Thymus (tissue), 11 donors: ENCODE results near the gene RTBDN. TPM values are rescaled to one million over a fixed set of nuclear protein-coding genes. Genes with fewer than 3 reads are reported as not detected.
A peak's percentile ranks its signal among the peaks of the same experiment; 100 is the strongest.

Experiments used
- DNase-seq, 9 donors: peaks; one replicate each; pipeline ENCODE4 v3.0.0-alpha.2; 2013; ENCODE audit warnings: low spot score in 9 of 9, low read depth in 6 of 9, missing footprints in 1 of 9
- H3K27ac ChIP-seq, 2 donors: one replicate each; pipeline ENCODE4 v1.5.1; 2013; ENCODE audit warnings: control low read depth in 1 of 2, low read depth in 1 of 2, low read length in 1 of 2, mild to moderate bottlenecking in 1 of 2, moderate library complexity in 1 of 2
- H3K27me3 ChIP-seq, 2 donors: one replicate each; pipeline ENCODE4 v1.5.1; 2013; ENCODE audit warnings: low read length in 1 of 2; ENCODE audit not compliant: control insufficient read depth in 2 of 2, insufficient read depth in 1 of 2
- H3K36me3 ChIP-seq, 2 donors: one replicate each; pipeline ENCODE4 v1.5.1; 2013; ENCODE audit warnings: low read length in 1 of 2, mild to moderate bottlenecking in 1 of 2, moderate library complexity in 1 of 2; ENCODE audit not compliant: control insufficient read depth in 2 of 2, insufficient read depth in 2 of 2
- H3K4me1 ChIP-seq, 2 donors: one replicate each; pipeline ENCODE4 v1.5.1; 2013; ENCODE audit warnings: low read length in 2 of 2; ENCODE audit not compliant: control insufficient read depth in 2 of 2, insufficient read depth in 2 of 2
- H3K4me3 ChIP-seq, 2 donors: one replicate each; pipeline ENCODE4 v1.5.1; 2013; ENCODE audit warnings: low read length in 2 of 2, control low read depth in 1 of 2, mild to moderate bottlenecking in 1 of 2
- H3K9me3 ChIP-seq, 2 donors: one replicate each; pipeline ENCODE4 v1.5.1; 2013; ENCODE audit warnings: low read length in 1 of 2, mild to moderate bottlenecking in 1 of 2; ENCODE audit not compliant: control insufficient read depth in 2 of 2, insufficient read depth in 1 of 2
- WGBS: extraction: QIAGEN DNeasy Blood & Tissue Kit; methylation state at CpG from one replicate; pipeline ENCODE4 v1.1.7; 2013; 5-methylcytosine and 5-hydroxymethylcytosine counted together
- polyA plus RNA-seq: library from polyadenylated mRNA; stranded (reverse); fragments of 200-250 nt; gene quantifications from one replicate; pipeline ENCODE4 v1.2.3, GENCODE V29; 2013
- total RNA-seq: library from RNA; stranded (reverse); fragments of 120-200 nt; gene quantifications from one replicate; pipeline ENCODE4 v1.2.4, GENCODE V29; 2013
- donor health status: healthy.

Gene RTBDN
- total and polyA plus RNA-seq, 2 donors, result 1.6 to 1.7 TPM

DNA sequence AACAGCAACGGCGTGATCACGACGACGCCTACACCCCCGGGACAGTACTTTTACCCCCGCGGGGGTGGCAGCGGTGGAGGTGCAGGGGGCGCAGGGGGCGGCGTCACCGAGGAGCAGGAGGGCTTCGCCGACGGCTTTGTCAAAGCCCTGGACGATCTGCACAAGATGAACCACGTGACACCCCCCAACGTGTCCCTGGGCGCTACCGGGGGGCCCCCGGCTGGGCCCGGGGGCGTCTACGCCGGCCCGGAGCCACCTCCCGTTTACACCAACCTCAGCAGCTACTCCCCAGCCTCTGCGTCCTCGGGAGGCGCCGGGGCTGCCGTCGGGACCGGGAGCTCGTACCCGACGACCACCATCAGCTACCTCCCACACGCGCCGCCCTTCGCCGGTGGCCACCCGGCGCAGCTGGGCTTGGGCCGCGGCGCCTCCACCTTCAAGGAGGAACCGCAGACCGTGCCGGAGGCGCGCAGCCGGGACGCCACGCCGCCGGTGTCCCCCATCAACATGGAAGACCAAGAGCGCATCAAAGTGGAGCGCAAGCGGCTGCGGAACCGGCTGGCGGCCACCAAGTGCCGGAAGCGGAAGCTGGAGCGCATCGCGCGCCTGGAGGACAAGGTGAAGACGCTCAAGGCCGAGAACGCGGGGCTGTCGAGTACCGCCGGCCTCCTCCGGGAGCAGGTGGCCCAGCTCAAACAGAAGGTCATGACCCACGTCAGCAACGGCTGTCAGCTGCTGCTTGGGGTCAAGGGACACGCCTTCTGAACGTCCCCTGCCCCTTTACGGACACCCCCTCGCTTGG, 42.1 kb downstream of the RTBDN start:
- Histone ChIP-seq H3K36me3 (peaks cover 0 to 4% of the 10 kb centered on the region in 2 donors), H3K4me3 (peak overlapping the region; percentile 66 to 83), H3K27me3 (peaks cover 14 to 19% of the 10 kb centered on the region in 2 donors), H3K27ac (peak overlapping the region; percentile 98), H3K4me1 (peaks cover 5 to 52% of the 10 kb centered on the region in 2 donors), H3K9me3 (no peaks in the 10 kb centered on the region)
- under 1% methylated on average over 84 of the region's 84 CpGs for WGBS
- peak in 4 of 9 donors; percentile 72 to 90 (median 84) for DNase-seq

DNA sequence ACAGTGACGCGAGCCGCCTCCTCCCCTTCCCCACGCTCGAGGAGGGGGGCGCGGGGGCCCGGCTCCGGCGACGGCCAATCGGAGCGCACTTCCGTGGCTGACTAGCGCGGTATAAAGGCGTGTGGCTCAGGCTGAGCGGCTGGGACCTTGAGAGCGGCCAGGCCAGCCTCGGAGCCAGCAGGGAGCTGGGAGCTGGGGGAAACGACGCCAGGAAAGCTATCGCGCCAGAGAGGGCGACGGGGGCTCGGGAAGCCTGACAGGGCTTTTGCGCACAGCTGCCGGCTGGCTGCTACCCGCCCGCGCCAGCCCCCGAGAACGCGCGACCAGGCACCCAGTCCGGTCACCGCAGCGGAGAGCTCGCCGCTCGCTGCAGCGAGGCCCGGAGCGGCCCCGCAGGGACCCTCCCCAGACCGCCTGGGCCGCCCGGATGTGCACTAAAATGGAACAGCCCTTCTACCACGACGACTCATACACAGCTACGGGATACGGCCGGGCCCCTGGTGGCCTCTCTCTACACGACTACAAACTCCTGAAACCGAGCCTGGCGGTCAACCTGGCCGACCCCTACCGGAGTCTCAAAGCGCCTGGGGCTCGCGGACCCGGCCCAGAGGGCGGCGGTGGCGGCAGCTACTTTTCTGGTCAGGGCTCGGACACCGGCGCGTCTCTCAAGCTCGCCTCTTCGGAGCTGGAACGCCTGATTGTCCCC, 42.9 kb downstream of the RTBDN start, which contains the start of gene JUNB:
Gene JUNB (plus strand): TSS at position 142 of the 706 bp plus-strand sequence. CDS start 286 bp downstream, at position 428.
- Histone ChIP-seq H3K27ac (peak within 1 kb of the TSS; percentile 98), H3K4me3 (peak within 1 kb of the TSS; percentile 66 to 83)
- under 1% methylated on average over 73 of the region's 73 CpGs for WGBS

DNA sequence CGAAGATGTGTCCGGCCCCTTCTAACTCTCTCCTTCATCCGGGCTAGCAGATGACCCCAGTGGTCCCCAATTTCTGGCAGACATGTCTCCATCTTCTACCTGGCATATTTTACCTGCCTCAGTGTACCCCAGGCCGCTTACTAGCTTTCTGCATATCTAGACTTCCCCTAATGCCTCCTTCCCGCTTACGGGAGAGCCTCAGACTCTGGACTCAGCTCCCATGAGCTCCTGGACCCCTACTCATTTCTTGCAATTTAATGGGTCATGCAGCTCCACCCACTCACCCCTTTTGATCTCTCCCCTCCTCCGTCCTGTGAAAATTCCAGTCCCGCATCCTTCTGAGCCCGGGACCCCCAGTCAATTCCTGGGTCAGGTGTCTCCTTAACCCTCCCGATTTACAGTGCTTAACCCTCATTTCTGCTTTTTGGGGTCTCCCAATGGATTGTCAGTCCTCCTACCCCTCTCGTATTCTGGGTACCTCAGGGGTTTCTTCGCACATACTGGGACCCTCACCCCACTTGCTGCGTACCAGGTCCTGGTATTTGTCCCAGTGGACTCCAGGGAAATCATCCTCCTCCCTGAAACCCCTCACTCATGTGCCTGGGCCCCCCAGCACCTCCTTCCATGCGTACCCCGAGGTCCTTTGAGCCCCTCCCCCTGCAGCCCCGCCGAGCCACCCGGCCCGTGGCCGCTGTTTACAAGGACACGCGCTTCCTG, 43.6 kb downstream of the RTBDN start:
- 3% methylated on average over 22 of the region's 22 CpGs for WGBS

More for the DNA sequence above, 42.9 kb downstream of the RTBDN start, which contains the start of gene JUNB:
- peaks cover 14 to 19% of the 10 kb centered on the region in 2 donors for H3K27me3 ChIP-seq
- H3K36me3 ChIP-seq, result no peaks in the 10 kb centered on the region
- peak; percentile 85 to 97 (median 92) for DNase-seq
- H3K9me3 ChIP-seq, result no peaks in the 10 kb centered on the region
- peaks cover 5 to 56% of the 10 kb centered on the region in 2 donors for H3K4me1 ChIP-seq

DNA sequence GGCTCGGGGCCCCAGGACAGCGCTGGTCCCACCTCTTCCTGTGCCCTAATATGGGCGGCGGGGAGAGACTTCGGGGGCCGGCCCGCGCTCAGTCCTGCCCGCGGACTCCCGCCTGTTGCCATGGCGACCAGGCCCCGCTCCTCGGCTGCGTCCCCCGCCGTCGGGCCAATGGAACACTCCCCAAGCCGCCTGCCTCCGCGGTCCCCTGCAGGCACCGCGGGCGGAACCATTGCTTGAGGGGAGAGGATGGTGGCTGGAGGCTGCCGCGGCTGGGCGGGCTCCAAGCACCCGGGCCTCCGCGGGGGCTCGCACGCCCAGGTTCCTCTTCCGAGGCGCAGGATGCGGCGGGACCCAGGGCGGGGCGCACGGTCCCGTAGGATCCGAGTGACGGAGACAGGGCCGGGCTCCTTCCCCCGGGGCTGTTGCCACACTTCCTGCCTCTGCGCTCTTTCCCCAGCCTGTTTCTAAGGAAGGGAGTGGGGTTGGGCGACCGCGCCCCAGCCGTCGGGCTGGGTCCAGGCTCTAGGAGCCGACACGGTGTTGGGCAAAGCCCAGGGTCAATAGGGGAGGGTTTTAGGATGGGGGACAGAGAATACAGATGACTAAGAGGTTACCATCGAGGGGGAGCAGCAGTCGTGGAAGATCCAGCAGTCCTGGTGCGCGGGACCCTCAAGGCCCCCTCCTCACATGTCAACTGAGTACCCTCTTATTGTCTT, 44.3 kb downstream of the RTBDN start:
- no peaks in the 10 kb centered on the region for H3K36me3 ChIP-seq
- H3K4me3 ChIP-seq, result peak overlapping the region; percentile 66 to 83
- under 1% methylated on average over 56 of the region's 56 CpGs for WGBS
- peak in 4 of 9 donors; percentile 54 to 84 (median 66) for DNase-seq
- H3K9me3 ChIP-seq, result no peaks in the 10 kb centered on the region
- H3K4me1 ChIP-seq, result peaks cover 16 to 61% of the 10 kb centered on the region in 2 donors
- H3K27me3 ChIP-seq, result peaks cover 14 to 19% of the 10 kb centered on the region in 2 donors
- peak overlapping the region; percentile 98 for H3K27ac ChIP-seq

More for the DNA sequence above, 43.6 kb downstream of the RTBDN start:
- peak in 1 of 9 donors; percentile 36 for DNase-seq
- Histone ChIP-seq H3K9me3 (no peaks in the 10 kb centered on the region), H3K36me3 (no peaks in the 10 kb centered on the region), H3K4me3 (peak overlapping the region; percentile 66 to 83), H3K27ac (peak overlapping the region; percentile 98), H3K27me3 (peaks cover 14 to 19% of the 10 kb centered on the region in 2 donors), H3K4me1 (peaks cover 10 to 56% of the 10 kb centered on the region in 2 donors)

DNA sequence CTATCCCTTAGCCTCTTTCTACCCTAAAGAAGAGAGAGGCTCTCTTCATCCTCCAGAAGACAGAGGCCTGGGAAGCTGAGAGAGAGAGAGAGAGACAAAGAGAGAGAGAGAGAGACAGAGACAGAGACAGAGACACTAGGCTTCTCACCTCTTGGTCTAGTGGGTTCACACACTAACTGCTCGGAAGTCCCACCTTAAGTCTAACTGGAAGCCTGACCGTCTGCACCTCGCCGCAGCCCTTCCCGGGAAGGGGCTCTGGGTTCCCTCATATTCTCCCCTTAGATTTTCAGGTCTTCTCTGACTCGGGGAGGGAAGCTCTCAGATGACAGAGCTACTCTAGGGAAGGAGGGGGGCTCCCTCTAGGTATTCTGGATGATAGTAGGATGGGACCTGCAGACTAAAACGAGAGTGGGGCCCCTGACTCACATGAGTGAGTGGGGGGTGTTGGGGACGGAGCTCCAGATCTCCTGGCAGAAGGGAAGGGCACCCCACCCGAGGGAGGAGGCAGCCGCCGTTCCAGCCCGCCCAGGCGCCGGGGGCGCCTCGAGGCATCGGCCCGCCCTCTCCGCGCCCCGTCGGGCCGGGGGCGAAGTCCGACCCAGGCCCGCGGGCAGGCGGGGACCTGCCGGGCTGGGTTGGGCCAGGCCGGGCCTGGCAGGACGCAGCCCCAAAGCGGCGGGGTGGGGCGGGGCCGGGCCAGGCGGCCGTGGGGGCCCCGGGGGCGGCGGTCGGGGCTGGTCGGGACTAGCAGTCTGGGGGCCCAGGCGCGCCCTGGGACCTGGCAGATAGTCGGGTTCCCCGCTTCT, 45.1 kb downstream of the RTBDN start:
- Histone ChIP-seq H3K9me3 (no peaks in the 10 kb centered on the region), H3K27ac (peak overlapping the region; percentile 98), H3K4me1 (peaks cover 16 to 65% of the 10 kb centered on the region in 2 donors), H3K4me3 (peak overlapping the region; percentile 66 to 83), H3K27me3 (peaks cover 14 to 19% of the 10 kb centered on the region in 2 donors), H3K36me3 (no peaks in the 10 kb centered on the region)
- WGBS, result 10% methylated on average over 46 of the region's 46 CpGs
- DNase-seq, result peak in 1 of 9 donors; percentile 38

DNA sequence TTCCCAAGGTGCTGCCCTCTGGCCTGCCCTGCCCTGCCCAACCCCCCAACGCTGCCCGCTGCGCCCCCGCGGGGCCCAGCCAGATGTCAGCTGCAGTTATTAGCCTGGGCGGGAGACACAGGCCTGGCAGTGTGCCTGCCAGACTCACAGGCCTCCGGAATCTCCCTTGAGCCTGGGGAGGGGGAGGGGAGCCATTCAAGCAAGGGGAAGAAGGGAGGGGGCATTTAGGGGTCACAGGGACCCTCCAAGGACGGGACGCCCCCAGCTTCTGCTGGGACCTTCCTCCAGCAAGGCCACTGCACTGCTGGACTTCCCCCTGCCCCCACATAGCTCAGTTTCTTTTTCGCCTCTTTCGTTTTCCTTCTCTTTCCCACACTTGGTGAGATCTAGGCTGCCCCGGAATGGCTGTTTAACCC, 45.7 kb downstream of the RTBDN start:
- peak overlapping the region in 1 of 2 donors; percentile 1 for H3K4me3 ChIP-seq
- H3K27ac ChIP-seq, result peak overlapping the region; percentile 85 to 98
- H3K36me3 ChIP-seq, result no peaks in the 10 kb centered on the region
- H3K9me3 ChIP-seq, result no peaks in the 10 kb centered on the region
- peaks cover 19 to 65% of the 10 kb centered on the region in 2 donors for H3K4me1 ChIP-seq
- DNase-seq, result peak in 1 of 9 donors; percentile 50
- peaks cover 14 to 19% of the 10 kb centered on the region in 2 donors for H3K27me3 ChIP-seq
- WGBS, result 32% methylated on average over 12 of the region's 12 CpGs

DNA sequence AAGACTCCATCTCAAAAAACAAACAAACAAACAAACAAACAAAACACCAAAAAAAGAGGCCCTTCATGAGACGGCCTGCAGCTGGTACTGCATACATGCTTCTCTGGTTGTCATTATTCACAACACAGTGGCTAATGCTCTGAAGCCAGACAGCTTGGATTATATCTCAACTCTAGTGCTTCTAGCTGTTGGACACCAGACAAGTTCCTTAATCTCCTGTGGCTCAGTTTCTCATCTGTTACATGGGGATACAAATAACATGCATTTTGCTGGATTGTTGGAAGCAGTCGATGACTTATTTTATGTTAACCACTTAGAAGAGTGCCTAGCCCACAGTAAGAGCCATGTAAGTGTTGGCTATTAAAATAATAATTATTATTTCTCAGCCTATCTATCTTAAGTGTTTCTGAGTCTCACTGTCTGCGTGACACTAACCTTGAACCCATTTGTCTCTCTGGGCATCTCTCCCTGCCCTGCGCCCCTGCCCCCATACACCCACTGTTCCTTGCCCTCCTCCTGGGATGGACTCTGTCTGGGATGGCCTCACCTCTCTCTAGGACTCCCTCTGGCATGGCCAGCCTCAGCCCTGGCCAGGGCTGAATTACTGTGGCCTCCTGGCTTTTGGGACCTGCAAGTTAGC, 46.2 kb downstream of the RTBDN start:
- H3K36me3 ChIP-seq, result no peaks in the 10 kb centered on the region
- peaks cover 23 to 71% of the 10 kb centered on the region in 2 donors for H3K4me1 ChIP-seq
- no peak for DNase-seq
- H3K27me3 ChIP-seq, result peaks cover 14 to 19% of the 10 kb centered on the region in 2 donors
- peak overlapping the region; percentile 85 to 98 for H3K27ac ChIP-seq
- H3K9me3 ChIP-seq, result no peaks in the 10 kb centered on the region
- 95% methylated on average over 4 of the region's 4 CpGs for WGBS
- no peak overlapping the region for H3K4me3 ChIP-seq
